WTC11 (cell line): ENCODE results near the gene MORC1. TPM values are rescaled to one million over a fixed set of nuclear protein-coding genes. Genes with fewer than 3 reads are reported as not detected.

Experiments
- ATAC-seq: fragments of 200-7000 bp; cut with Tn5 transposase; 2 replicates; pipeline ENCODE4 v1.10.0; 2021; ENCODE audit warnings: mild to moderate bottlenecking, moderate library complexity
- CTCF ChIA-PET: fragments of 300-600 bp; sonication (Branson Sonifier 250); formaldehyde crosslinking; loops from one replicate; lab custom pipeline; 2021; ENCODE audit warnings: antibody characterized with exemption; lab: Charles Lee
- POLR2A ChIA-PET: fragments of 350-600 bp; sonication (Branson Sonifier 250); formaldehyde crosslinking; loops from one replicate; lab custom pipeline; 2021; ENCODE audit warnings: antibody characterized with exemption; lab: Charles Lee
- DNase-seq: peaks from one replicate; pipeline ENCODE4 v3.0.0; 2021; ENCODE audit warnings: low spot score
- H3K27ac Mint-ChIP-seq: 2 replicates; pipeline ENCODE4 v1.8.0; 2021; ENCODE audit warnings: mixed read lengths
- H3K27me3 Mint-ChIP-seq: 2 replicates; pipeline ENCODE4 v1.8.0; 2021; ENCODE audit warnings: low read depth, mild to moderate bottlenecking, moderate library complexity, mixed read lengths
- H3K36me3 Mint-ChIP-seq: 2 replicates; pipeline ENCODE4 v1.8.0; 2021; ENCODE audit warnings: mixed read lengths
- H3K4me1 Mint-ChIP-seq: 2 replicates; pipeline ENCODE4 v1.8.0; 2022; ENCODE audit warnings: mixed read lengths
- H3K4me3 Mint-ChIP-seq: 2 replicates; pipeline ENCODE4 v1.8.0; 2021; ENCODE audit warnings: mild to moderate bottlenecking, moderate library complexity, mixed read lengths
- H3K9me3 Mint-ChIP-seq: 2 replicates; pipeline ENCODE4 v1.8.0; 2021; ENCODE audit warnings: mixed read lengths
- CBFB ChIP-seq: sonication (generic); formaldehyde crosslinking; IDR thresholded peaks from 2 replicates; pipeline ENCODE4 v1.8.1; 2022; ENCODE audit warnings: mild to moderate bottlenecking, low read depth, missing genetic modification reagents
- ERG ChIP-seq: fragments of 250-450 bp; sonication (Bioruptor Pico); IDR thresholded peaks from 2 replicates; pipeline ENCODE4 v1.8.0; 2021; ENCODE audit warnings: mild to moderate bottlenecking
- ETV6 ChIP-seq: sonication (generic); formaldehyde crosslinking; IDR thresholded peaks from 2 replicates; pipeline ENCODE4 v1.8.1; 2022; ENCODE audit warnings: mild to moderate bottlenecking, missing genetic modification reagents
- FOXP4 ChIP-seq: sonication (generic); formaldehyde crosslinking; IDR thresholded peaks from 2 replicates; pipeline ENCODE4 v1.8.0; 2022; ENCODE audit warnings: mild to moderate bottlenecking, missing genetic modification reagents
- GRHL2 ChIP-seq: fragments of 250-450 bp; sonication (Bioruptor Pico); IDR thresholded peaks from 2 replicates; pipeline ENCODE4 v1.8.0; 2022; ENCODE audit warnings: mild to moderate bottlenecking, moderate library complexity; ENCODE audit not compliant: insufficient replicate concordance, severe bottlenecking
- MXD4 ChIP-seq: fragments of 250-450 bp; sonication (Bioruptor Pico); IDR thresholded peaks from 2 replicates; pipeline ENCODE4 v1.8.0; 2021; ENCODE audit warnings: mild to moderate bottlenecking, moderate library complexity, borderline replicate concordance
- OVOL2 ChIP-seq: fragments of 250-450 bp; sonication (Bioruptor Pico); IDR thresholded peaks from 2 replicates; pipeline ENCODE4 v1.9.0; 2021; ENCODE audit warnings: mild to moderate bottlenecking, borderline replicate concordance
- PRDM15 ChIP-seq: sonication (generic); formaldehyde crosslinking; IDR thresholded peaks from 2 replicates; pipeline ENCODE4 v1.8.0; 2022; ENCODE audit warnings: missing genetic modification reagents
- RELA ChIP-seq: sonication (generic); formaldehyde crosslinking; IDR thresholded peaks from 2 replicates; pipeline ENCODE4 v1.8.1; 2022; ENCODE audit warnings: missing genetic modification reagents, mild to moderate bottlenecking, borderline replicate concordance
- TEAD4 ChIP-seq: sonication (generic); formaldehyde crosslinking; IDR thresholded peaks from 2 replicates; pipeline ENCODE4 v1.8.0; 2022; ENCODE audit warnings: mild to moderate bottlenecking, missing genetic modification reagents
- USF2 ChIP-seq: sonication (generic); formaldehyde crosslinking; IDR thresholded peaks from 2 replicates; pipeline ENCODE4 v1.8.1; 2023; ENCODE audit warnings: mild to moderate bottlenecking, missing genetic modification reagents, moderate library complexity
- ZNF232 ChIP-seq: sonication (generic); formaldehyde crosslinking; IDR thresholded peaks from 2 replicates; pipeline ENCODE4 v1.8.0; 2022; ENCODE audit warnings: mild to moderate bottlenecking, missing genetic modification reagents
- ZNF425 ChIP-seq: fragments of 250-450 bp; sonication (Bioruptor Pico); conservative IDR thresholded peaks from 2 replicates; pipeline ENCODE4 v1.9.0; 2021; ENCODE audit warnings: mild to moderate bottlenecking
- ZNF532 ChIP-seq: fragments of 250-450 bp; sonication (Bioruptor Pico); IDR thresholded peaks from 2 replicates; pipeline ENCODE4 v1.9.0; 2021; ENCODE audit warnings: mild to moderate bottlenecking, borderline replicate concordance
- total RNA-seq: library from RNA; stranded (reverse); gene quantifications from 3 replicates; pipeline ENCODE4 v1.2.3, GENCODE V29; 2021

Gene MORC1
- total RNA-seq, 1 experiment from 2014 or later, result not detected

GRCh38 chr3:109023167-109023566 lies 94.8 kb downstream of the MORC1 start:
- ChIA-PET CTCF (interaction anchor here (0.6 to 3.4 kb wide), 28 partner anchors 10 to 681 kb away, joined by 3 to 45 read pairs (median 6); no protein-coding TSS in a partner anchor), POLR2A (no interaction called here)
- no peak overlapping the region for H3K27ac Mint-ChIP-seq
- no peaks in the 10 kb centered on the region for H3K9me3 Mint-ChIP-seq
- no peaks in the 10 kb centered on the region for H3K27me3 Mint-ChIP-seq
- H3K4me1 Mint-ChIP-seq, result no peaks in the 10 kb centered on the region
- H3K4me3 Mint-ChIP-seq, result no peak overlapping the region
- no peaks in the 10 kb centered on the region for H3K36me3 Mint-ChIP-seq
- DNase-seq (no peak), ATAC-seq (no peak)
- TF ChIP-seq ZNF232 (no peak), PRDM15 (no peak), FOXP4 (CRISPR knock-in tag) (no peak), CBFB (CRISPR knock-in tag) (no peak), ZNF532 (no peak), ZNF425 (no peak), RELA (CRISPR knock-in tag) (no peak)

GRCh38 chr3:109021556-109021955 lies 96.4 kb downstream of the MORC1 start:
- no peak overlapping the region for H3K4me3 Mint-ChIP-seq
- ATAC-seq, result no peak
- TF ChIP-seq USF2 (no peak), GRHL2 (CRISPR knock-in tag) (no peak), MXD4 (CRISPR knock-in tag) (no peak), TEAD4 (CRISPR knock-in tag) (no peak), ERG (CRISPR knock-in tag) (no peak), OVOL2 (no peak), ETV6 (CRISPR knock-in tag) (no peak)
- CTCF ChIA-PET, result no interaction called here
- H3K4me1 Mint-ChIP-seq, result no peaks in the 10 kb centered on the region
- DNase-seq, result no peak
- no peaks in the 10 kb centered on the region for H3K36me3 Mint-ChIP-seq
- POLR2A ChIA-PET, result no interaction called here
- no peaks in the 10 kb centered on the region for H3K9me3 Mint-ChIP-seq
- no peaks in the 10 kb centered on the region for H3K27me3 Mint-ChIP-seq
- no peak overlapping the region for H3K27ac Mint-ChIP-seq
